ENCODE results near the gene ADGRV1.
A peak's percentile ranks its signal among the peaks of the same experiment; 100 is the strongest.

ADGRV1 gene

GRCh38 chr5:90558344-90559192 is at the start of gene ADGRV1:
Gene ADGRV1 (plus strand): TSS chr5:90558797. CDS start chr5:90558896, 99 bp downstream.
- DNase-seq (ENCODE audit: low read depth in 2 of 2): no peak

- DNase-seq (ENCODE audit: low read depth in 2 of 2): no peak
Measured at GRCh38 chr5:90510438-90510837, 48.2 kb upstream of the ADGRV1 start.

- no peak for DNase-seq (ENCODE audit: low read depth in 2 of 2)
Measured at GRCh38 chr5:90514520-90514919, 44.1 kb upstream of the ADGRV1 start.

- no peak for DNase-seq (ENCODE audit: low read depth in 2 of 2)
Measured at GRCh38 chr5:90518661-90519060, 39.9 kb upstream of the ADGRV1 start.

DNA sequence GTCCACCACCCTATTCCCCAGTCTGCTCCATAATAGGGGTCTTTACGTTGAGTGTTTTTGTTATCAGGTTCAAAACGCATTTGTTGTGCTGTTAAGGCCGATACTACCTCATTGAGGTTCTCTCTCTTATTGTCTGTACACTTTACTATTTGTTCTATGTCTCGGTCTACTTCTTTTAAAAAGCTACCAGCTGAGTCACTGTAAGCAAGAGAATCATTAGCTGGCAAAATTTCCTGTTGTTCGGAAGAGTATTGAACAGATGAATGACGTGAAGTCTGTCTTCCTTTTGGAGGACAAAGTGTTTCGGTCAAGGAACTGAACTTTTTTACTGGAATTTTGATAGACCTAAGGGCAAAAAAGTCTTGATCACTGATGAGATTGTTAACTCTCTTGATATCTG is 39.5 kb upstream of the ADGRV1 start:
- no peak for DNase-seq (ENCODE audit: low read depth in 2 of 2)

DNA sequence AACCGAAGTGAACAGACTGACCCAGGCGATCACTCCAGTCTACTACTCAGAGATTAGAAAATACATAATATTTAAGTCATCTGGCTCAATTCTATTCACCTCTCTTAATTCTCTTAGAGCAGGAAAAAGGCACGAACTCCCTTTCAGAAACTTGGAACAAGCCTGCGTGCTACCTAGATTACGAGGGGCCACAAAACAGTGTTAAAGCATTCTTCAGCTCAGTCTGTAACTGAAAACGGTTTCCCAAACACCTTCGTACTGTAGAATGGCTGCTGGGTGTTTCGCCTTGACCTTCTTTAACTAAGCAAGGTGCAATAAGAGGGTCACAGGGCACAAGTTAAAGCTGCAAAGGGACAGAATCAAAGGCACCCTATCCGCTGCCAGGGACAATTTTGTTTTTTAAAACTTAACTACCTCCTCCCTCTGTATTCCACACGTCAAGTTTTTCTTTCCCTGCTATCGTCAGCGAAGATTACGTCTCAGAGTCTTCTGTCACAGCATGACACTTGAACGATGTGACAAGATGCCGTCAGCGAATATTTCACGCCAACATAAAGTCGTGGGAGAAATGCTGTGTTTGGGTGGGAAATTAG is 29.9 kb upstream of the ADGRV1 start:
- DNase-seq (ENCODE audit: low read depth in 2 of 2): no peak

GRCh38 chr5:90529194-90529938 is 29.2 kb upstream of the ADGRV1 start, which contains the start of gene LYSMD3:
Gene LYSMD3 (minus strand): TSS chr5:90529584. CDS start chr5:90525289, 4,295 bp downstream.
- peak; percentile 96 to 97 for DNase-seq (ENCODE audit: low read depth in 2 of 2)

- DNase-seq (ENCODE audit: low read depth in 2 of 2): peak; percentile 15 to 16
Measured at GRCh38 chr5:90529939-90530677, 28.5 kb upstream of the ADGRV1 start.

DNA sequence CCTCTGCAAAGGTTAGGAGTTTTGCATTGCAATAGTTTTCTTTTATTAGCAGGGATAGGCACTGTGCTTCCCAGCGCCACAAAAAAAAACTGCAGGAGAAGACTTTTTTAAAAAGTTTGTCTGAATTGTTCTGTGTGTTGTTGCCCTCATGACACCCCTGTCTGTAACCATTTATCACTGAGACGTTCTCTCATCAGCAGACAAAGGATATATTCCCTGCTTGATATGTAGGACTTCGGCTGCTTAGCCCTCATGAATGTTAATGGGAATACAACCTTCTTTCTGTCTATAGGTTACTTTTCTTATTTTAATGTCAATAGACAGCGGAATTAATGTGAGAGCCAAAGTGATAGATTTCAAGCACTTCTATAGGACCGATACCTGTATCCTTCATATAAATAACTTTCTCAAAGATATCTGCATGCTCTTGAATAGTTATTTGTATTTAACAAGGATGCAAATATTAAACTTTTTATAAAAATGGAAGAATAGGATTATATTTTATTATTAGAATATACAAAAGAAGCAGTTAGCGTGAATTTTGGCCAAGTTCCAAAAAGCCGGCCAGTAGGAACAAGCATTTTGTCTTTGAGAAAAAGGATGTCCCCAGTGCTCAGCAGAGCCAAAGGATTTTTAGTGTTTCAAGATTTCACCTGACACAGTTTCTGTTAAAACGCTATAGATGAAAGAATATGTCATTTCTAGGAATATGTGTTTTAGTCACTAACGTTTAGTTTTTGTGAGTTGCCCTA is 27.7 kb upstream of the ADGRV1 start:
- DNase-seq (ENCODE audit: low read depth in 2 of 2): no peak

DNA sequence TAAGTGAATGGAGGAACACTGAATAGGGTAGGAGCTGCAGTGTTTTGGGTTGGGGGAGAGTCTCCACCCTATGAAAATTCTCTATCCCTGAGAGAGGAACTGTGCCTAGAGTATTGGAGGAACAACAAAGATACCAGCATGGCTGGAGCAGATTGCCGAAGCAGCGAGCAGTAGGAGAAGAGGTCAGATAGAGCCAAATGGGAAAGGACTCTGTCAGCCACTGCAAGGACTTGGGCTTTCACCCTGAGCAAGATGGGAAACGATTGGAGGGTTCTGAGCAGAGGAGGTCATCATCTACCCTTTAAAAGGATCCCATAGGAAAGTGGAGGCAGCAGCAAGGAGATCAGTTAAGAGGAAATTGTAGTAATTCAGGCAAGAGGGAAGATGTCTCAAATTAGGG is 24.8 kb upstream of the ADGRV1 start:
- no peak for DNase-seq (ENCODE audit: low read depth in 2 of 2)

- no peak for DNase-seq (ENCODE audit: low read depth in 2 of 2)
Measured at GRCh38 chr5:90534922-90535321, 23.7 kb upstream of the ADGRV1 start.

- DNase-seq (ENCODE audit: low read depth in 2 of 2): no peak
Measured at GRCh38 chr5:90542827-90543519, 15.6 kb upstream of the ADGRV1 start.

DNA sequence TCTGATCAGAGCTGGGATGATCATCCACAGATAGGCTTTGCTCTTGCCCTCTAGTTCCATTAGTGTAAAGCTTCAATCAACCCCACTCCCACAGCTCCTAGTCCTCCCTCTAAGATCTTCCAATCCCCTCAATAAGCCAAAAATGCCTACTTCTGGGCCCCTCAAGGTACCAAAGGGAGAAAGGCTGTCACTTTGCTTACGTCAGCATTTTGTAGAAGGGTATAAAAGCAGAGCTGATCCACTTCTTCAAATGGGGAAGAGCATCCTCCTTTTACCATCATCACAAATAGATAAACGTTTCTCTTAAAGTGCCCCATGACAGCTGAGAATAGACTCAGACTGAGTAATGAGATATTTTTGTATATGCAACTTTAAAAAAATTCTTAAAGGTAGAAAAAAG is 13.1 kb upstream of the ADGRV1 start:
- DNase-seq (ENCODE audit: low read depth in 2 of 2): no peak

DNA sequence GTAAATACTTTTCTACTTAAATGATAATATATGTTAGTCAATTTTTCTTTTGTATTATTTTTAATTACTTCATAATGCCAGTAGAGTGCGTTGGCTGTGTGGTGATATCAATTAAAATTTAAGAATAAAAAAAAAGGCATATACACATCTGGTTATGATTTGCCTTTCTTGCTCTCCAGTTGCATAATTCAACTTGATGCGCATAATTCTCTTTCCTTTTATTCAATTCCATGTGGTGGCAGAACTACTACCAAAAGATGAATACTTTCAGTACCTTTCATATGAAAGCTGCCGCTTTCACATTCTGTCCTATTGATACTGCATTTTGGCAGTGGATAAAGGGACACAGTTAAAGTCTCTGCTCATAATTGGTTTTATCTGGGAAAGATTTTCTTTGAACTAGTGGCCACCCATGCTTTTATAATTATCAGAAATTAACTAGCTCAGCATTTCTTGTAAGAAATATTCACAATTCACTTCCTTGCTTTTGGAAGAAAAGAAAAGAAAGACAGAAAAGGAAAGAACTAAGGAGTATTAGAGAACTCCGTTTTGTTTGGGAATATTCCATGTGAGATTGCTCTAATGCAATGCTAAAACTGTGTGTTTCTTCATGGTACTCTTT is 12.3 kb upstream of the ADGRV1 start:
- no peak for DNase-seq (ENCODE audit: low read depth in 2 of 2)

DNA sequence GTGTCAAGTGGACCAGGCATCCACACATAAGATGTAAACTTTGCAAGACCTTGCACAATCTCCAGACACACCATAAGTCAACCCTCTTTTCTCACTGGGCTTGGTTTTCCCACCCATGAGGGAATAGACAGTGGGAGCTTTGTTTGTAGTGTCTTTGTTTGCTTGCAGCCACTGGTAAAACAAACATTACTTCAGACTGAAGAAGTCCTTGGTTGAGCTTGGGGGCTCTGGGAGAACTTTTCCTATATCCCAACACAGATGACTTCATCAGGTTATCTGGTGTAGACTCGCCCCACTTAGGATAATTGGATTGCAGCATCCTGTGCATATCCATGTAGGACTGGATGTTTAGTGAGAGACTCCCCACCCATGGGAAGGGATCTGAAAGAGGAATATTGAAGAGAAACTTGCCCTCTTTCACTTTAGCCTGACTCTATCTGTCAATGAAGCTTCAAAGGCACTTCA is 11.5 kb upstream of the ADGRV1 start:
- DNase-seq (ENCODE audit: low read depth in 2 of 2): no peak

DNA sequence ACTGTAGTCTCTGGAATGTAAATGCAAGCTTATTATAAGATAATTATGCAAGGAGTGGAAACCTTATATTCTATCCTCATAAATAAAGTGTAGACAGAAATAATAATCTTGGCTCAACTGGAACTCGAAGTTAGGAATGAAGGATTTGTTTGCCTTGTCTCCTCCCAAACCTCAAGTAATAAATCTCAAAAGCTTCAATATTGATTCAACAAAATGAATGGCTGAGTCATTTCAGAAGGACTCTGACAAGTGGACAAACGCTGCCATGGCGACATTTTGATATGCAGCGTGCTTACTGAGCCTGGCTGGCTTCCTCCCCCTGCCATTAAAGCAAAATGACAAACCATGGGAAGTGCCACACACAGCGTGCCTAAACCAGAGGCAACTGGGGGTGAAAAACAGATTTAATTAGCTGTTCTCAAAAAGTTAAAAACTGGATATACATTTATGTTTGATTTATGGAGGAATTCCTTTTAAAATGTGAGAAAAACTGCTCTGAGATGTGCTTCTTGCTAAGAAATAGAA is 10.5 kb upstream of the ADGRV1 start:
- no peak for DNase-seq (ENCODE audit: low read depth in 2 of 2)

DNA sequence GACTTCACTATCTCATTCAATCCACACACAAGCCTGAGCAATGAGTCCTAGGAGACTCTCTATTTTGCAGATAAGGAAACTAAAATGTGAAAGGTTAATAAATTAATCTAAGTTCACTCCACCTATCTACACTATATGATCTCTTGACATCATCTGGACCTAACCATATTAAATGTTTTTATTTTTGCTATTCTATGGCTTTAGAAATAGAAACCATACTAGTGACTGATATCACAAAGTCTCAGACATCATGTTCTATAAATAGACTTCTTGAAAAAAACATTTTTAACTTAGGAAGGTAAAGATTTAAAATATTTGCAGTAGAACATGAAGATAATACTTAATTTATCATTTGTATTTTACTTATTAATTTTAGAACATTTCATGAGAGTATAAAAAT is 9.4 kb upstream of the ADGRV1 start:
- no peak for DNase-seq (ENCODE audit: low read depth in 2 of 2)

DNA sequence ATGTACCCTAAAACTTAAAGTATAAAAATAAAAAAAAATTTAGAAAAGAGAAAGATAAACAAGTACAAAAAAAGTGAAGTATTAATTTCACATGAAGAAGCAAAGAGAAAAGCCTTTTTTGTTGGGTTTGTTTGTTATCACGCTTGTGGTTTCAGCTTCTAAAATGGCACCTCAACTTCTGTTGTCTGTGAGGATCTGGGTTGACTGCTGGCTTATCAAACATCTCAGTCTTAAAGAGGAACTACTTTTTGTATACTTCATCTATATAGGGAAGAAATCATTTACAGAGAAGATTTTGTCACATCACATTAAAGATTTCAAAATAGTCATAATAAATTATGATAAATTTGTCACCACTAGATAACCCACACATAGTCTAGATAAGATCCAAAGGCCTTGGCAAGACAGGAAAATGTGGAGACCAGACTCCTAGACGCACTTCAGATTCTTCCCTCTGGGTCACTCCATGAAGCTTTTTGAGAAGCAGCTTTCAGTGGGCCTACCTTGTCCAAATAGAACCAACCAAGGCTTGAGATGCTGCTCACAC is 8.8 kb upstream of the ADGRV1 start:
- no peak for DNase-seq (ENCODE audit: low read depth in 2 of 2)

DNA sequence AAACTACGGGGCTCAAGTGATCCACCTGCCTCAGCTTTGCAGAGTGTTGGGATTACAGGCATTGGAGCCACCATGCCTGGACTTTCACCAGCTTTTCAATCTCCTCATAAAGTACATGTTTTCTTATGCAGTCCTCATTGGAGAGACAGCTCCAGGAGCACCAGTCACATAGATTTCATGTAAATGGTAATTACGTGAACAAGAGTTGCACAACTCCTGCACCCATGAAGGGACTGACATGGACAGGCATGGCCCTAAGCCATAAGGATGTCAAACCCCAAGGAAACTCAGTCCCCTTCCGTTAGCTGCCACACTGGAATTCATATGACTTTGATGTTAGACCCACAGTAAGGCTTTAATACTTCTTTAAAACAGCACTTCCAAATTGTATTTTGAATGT is 7.6 kb upstream of the ADGRV1 start:
- DNase-seq (ENCODE audit: low read depth in 2 of 2): no peak

All from stimulated activated CD8-positive, alpha-beta memory T cell treated with anti-CD3 and anti-CD28 coated beads, Interleukin-7, amount 100 ng/mL, for 1 hour (primary cell).